Psoas muscle (tissue), 8 donors: Measurements from ENCODE around the gene ABHD10. TPM values are rescaled to one million over a fixed set of nuclear protein-coding genes. Genes with fewer than 3 reads are reported as not detected.

Source experiments
- ATAC-seq, 4 donors: fragments of 200-7000 bp; cut with Tn5 transposase; one replicate each; pipeline ENCODE4 v1.9.1; 2020; ENCODE audit warnings: moderate library complexity in 3 of 4, mild to moderate bottlenecking in 2 of 4
- DNase-seq, 2 donors: peaks; one replicate each; pipeline ENCODE4 v3.0.0-alpha.2; 2020
- H3K27ac ChIP-seq: fragments of 200-600 bp; one replicate; pipeline ENCODE4 v1.8.0; 2022
- H3K27me3 ChIP-seq, 3 donors: fragments of 200-600 bp in 1 of 3; one replicate each; pipeline versions ENCODE4 v1.6.1 to v1.8.0; 2013 to 2022; ENCODE audit warnings: low read length in 2 of 3, mild to moderate bottlenecking in 2 of 3, moderate library complexity in 1 of 3; ENCODE audit not compliant: insufficient read depth in 3 of 3
- H3K36me3 ChIP-seq, 2 donors: fragments of 200-600 bp in 1 of 2; one replicate each; pipeline versions ENCODE4 v1.6.1 to v1.8.0; 2013 to 2022; ENCODE audit warnings: low read depth in 1 of 2, mild to moderate bottlenecking in 1 of 2, moderate library complexity in 1 of 2; ENCODE audit not compliant: insufficient read depth in 1 of 2
- H3K4me1 ChIP-seq: fragments of 200-600 bp; one replicate; pipeline ENCODE4 v1.8.0; 2022
- H3K4me3 ChIP-seq: fragments of 200-600 bp; one replicate; pipeline ENCODE4 v1.8.0; 2022; ENCODE audit warnings: mild to moderate bottlenecking
- H3K9me3 ChIP-seq: fragments of 200-600 bp; one replicate; pipeline ENCODE4 v1.8.0; 2022
- CTCF ChIP-seq: fragments of 200-600 bp; IDR thresholded peaks from one replicate; pipeline ENCODE4 v1.8.0; 2022; ENCODE audit warnings: antibody characterized with exemption
- WGBS, 3 donors: extraction: QIAGEN DNeasy Blood & Tissue Kit; methylation state at CpG; one replicate each; pipeline versions ENCODE4 v1.1.6 to v1.1.7; 2013; 5-methylcytosine and 5-hydroxymethylcytosine counted together
- intact Hi-C, 2 donors: fragments of 100-400 bp; cut with DNase I; formaldehyde crosslinking; loops; one replicate each; pipeline versions ENCODE4 v1.11.0 to v1.14.2; 2022
- polyA plus RNA-seq, 3 donors: library from polyadenylated mRNA; stranded (reverse); fragments of 200-250 nt; gene quantifications; one replicate each; pipeline ENCODE4 v1.2.3, GENCODE V29; 2013
- total RNA-seq, 4 donors: library from RNA; stranded (reverse); fragmentation: NEBNext Ultra II Directional in 2 of 4; extraction: Animal tissue kit (Norgen Biotek cat#: 25700) in 2 of 4; gene quantifications; one replicate each; pipeline versions ENCODE4 v1.2.1 to v1.2.4, GENCODE V29; 2021 to 2023
- donor health status: healthy with polysubstance abuse.
- donor health status: DM: no; HTN: no; CAD: no; lungs with moderate emphysema.
- donor health status: Bipolar disorder and iron deficiency.
- donor health status: healthy.
- donor health status: DM: yes; HTN: yes; CAD: no.
- donor health status: DM: no; HTN: no; CAD: no.
- donor health status: DM: no; HTN: no; CAD: no.
- donor health status: DM: yes; HTN: yes; CAD: no.

The ABHD10 gene
- total and polyA plus RNA-seq, 7 donors: 6.1 to 17.1 (median 12.9) TPM

DNA sequence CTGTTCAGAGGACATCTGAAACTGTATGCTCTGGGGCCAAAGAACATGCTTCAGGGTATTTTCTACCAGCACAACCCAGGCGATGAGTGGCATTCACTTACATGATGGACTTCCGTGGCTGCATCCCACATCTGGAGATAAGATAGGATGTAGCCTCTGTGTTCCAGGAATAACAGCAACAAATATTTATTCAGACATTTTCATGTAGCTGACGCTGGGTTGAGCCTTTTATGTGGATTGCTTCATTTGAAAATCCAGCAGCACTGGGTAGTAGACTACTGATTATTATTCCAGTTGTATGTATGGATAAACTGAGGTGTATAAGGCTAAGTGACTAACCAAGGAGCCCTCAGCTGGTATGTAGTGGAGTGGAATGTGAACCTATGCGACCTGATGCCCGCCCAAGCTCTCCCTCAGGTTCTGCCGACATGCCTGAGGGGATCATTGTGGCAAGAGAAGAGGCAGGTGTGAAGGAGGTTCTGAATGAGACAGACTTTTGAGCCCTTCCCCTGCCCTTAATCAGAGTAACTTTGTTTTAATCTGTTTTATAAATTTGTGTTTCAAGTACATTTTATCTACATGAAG is 25.9 kb upstream of the ABHD10 start:
- 82 to 95% (median 87%) methylated on average over 6 of the region's 6 CpGs for WGBS, 3 donors
- DNase-seq (no peak), ATAC-seq (no peak)
- Histone ChIP-seq H3K9me3 (no peaks in the 10 kb centered on the region), H3K4me1 (no peaks in the 10 kb centered on the region), H3K36me3 (no peaks in the 10 kb centered on the region), H3K4me3 (no peak overlapping the region), H3K27ac (no peak overlapping the region), H3K27me3 (peaks cover 0 to 2% (median 0%) of the 10 kb centered on the region in 3 donors)
- intact Hi-C loops: no loop called here
- TF ChIP-seq CTCF: no peak

DNA sequence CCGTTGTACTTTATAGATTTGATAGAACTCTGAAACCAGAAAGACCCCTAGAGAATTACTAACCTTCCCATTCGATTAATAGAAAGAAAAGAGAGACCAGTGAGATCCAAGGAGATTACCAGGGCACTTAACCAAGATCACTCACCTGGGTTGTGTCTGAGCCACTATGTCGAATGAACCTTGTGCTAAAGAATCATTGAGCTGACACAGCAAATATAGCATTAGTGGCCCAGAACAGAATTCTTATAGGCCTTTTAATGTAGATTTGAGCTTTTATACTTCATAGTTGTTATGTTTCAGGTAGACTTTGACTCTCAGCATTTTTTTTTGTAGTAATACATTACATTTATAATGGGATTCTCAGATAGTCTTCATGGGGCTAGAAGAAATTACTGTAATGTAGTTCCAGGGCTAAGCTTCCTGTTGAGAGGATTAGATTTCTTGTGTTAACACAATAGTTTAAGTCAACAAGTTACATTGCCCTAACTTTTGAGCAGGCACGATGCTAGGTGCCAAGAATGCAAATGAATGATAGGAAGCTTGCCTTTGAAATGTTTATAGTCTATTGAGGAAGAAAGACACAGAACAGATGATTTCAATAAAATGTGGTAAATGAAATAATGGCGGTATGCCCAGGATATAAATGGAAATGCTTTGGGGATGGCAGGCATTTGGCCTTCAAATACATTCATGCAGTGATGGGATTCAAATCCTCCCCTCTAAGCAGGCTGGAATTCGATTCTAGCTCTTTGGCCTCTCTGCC is 24.4 kb upstream of the ABHD10 start:
- no peaks in the 10 kb centered on the region for H3K27me3 ChIP-seq
- no peak overlapping the region for H3K27ac ChIP-seq
- H3K9me3 ChIP-seq: no peaks in the 10 kb centered on the region
- H3K4me1 ChIP-seq: no peaks in the 10 kb centered on the region
- no peak for DNase-seq
- TF ChIP-seq CTCF: no peak
- intact Hi-C loops: no loop called here
- ATAC-seq: no peak
- 56 to 73% (median 71%) methylated on average over 6 of the region's 6 CpGs for WGBS, 3 donors
- H3K4me3 ChIP-seq: no peak overlapping the region
- no peaks in the 10 kb centered on the region for H3K36me3 ChIP-seq

GRCh38 chr3:111955876-111956275 is 22.9 kb upstream of the ABHD10 start:
- H3K36me3 ChIP-seq: no peaks in the 10 kb centered on the region
- no peaks in the 10 kb centered on the region for H3K9me3 ChIP-seq
- H3K27me3 ChIP-seq: no peaks in the 10 kb centered on the region
- no peak for TF ChIP-seq CTCF
- no peak for DNase-seq
- WGBS, 3 donors: 88 to 98% (median 96%) methylated on average over 1 of the region's 1 CpG
- intact Hi-C loops: loop anchor here in 1 of 2 donors (5.0 kb wide), 1 partner anchor 74 kb away; no protein-coding TSS in a partner anchor
- no peak overlapping the region for H3K27ac ChIP-seq
- no peaks in the 10 kb centered on the region for H3K4me1 ChIP-seq
- no peak overlapping the region for H3K4me3 ChIP-seq
- no peak for ATAC-seq

GRCh38 chr3:111956449-111956848 is 22.4 kb upstream of the ABHD10 start:
- H3K4me3 ChIP-seq: no peak overlapping the region
- H3K4me1 ChIP-seq: no peaks in the 10 kb centered on the region
- no peaks in the 10 kb centered on the region for H3K9me3 ChIP-seq
- H3K36me3 ChIP-seq: no peaks in the 10 kb centered on the region
- H3K27ac ChIP-seq: no peak overlapping the region
- no peak for DNase-seq
- ATAC-seq: no peak
- intact Hi-C loops: loop anchor here in 1 of 2 donors (5.0 kb wide), 1 partner anchor 74 kb away; no protein-coding TSS in a partner anchor
- no peaks in the 10 kb centered on the region for H3K27me3 ChIP-seq
- 69 to 71% (median 70%) methylated on average over 3 of the region's 3 CpGs for WGBS, 3 donors
- no peak for TF ChIP-seq CTCF
